Activated CD4-positive, CD25-positive, alpha-beta regulatory T cell treated with anti-CD3 and anti-CD28 coated beads, Interleukin-2, amount 50 U/mL, for 16 hours (primary cell): ENCODE data around the gene KHDRBS2.

ENCODE experiments used
- DNase-seq: peaks from one replicate; pipeline ENCODE4 v3.0.0-alpha.2; 2020; ENCODE audit warnings: low read depth, low spot score

Gene KHDRBS2

GRCh38 chr6:62035952-62036351 is 250.1 kb downstream of the KHDRBS2 start:
- DNase-seq, result no peak

- no peak for DNase-seq
Measured at GRCh38 chr6:62013719-62014118, 272.3 kb downstream of the KHDRBS2 start.

- no peak for DNase-seq
Measured at GRCh38 chr6:62009445-62009844, 276.6 kb downstream of the KHDRBS2 start.

GRCh38 chr6:61989616-61990015 is 296.4 kb downstream of the KHDRBS2 start:
- DNase-seq, result no peak

- DNase-seq, result no peak
Measured at GRCh38 chr6:61980622-61981021, 305.4 kb downstream of the KHDRBS2 start.

- no peak for DNase-seq
Measured at GRCh38 chr6:61977947-61978346, 308.1 kb downstream of the KHDRBS2 start.

GRCh38 chr6:61977099-61977498 is 308.9 kb downstream of the KHDRBS2 start:
- DNase-seq, result no peak

- DNase-seq, result no peak
Measured at GRCh38 chr6:61959196-61959595, 326.8 kb downstream of the KHDRBS2 start.

- DNase-seq, result no peak
Measured at GRCh38 chr6:61953851-61954250, 332.2 kb downstream of the KHDRBS2 start.

GRCh38 chr6:61951586-61951985 is 334.4 kb downstream of the KHDRBS2 start:
- no peak for DNase-seq

GRCh38 chr6:61950811-61951210 is 335.2 kb downstream of the KHDRBS2 start:
- DNase-seq, result no peak

- DNase-seq, result no peak
Measured at GRCh38 chr6:61949971-61950370, 336.1 kb downstream of the KHDRBS2 start.

- no peak for DNase-seq
Measured at GRCh38 chr6:61949161-61949560, 336.9 kb downstream of the KHDRBS2 start.

GRCh38 chr6:61947311-61947947 is 338.6 kb downstream of the KHDRBS2 start:
- DNase-seq, result no peak

- no peak for DNase-seq
Measured at GRCh38 chr6:61940919-61941318, 345.1 kb downstream of the KHDRBS2 start.

- DNase-seq, result no peak
Measured at GRCh38 chr6:61935242-61935846, 350.7 kb downstream of the KHDRBS2 start.

GRCh38 chr6:61909486-61909885 is 376.5 kb downstream of the KHDRBS2 start:
- no peak for DNase-seq

GRCh38 chr6:61901748-61902147 is 384.3 kb downstream of the KHDRBS2 start:
- DNase-seq, result no peak

- DNase-seq, result no peak
Measured at GRCh38 chr6:61894536-61894935, 391.5 kb downstream of the KHDRBS2 start.

GRCh38 chr6:61887423-61887822 is 398.6 kb downstream of the KHDRBS2 start:
- DNase-seq, result no peak

- DNase-seq, result no peak
Measured at GRCh38 chr6:61886608-61887259, 399.3 kb downstream of the KHDRBS2 start.

- DNase-seq, result no peak
Measured at GRCh38 chr6:61869632-61870400, 416.2 kb downstream of the KHDRBS2 start.
